Lung (tissue), 12 donors: ENCODE measurements around the gene ANKRD28. TPM values are rescaled to one million over a fixed set of nuclear protein-coding genes. Genes with fewer than 3 reads are reported as not detected.
A peak's percentile ranks its signal among the peaks of the same experiment; 100 is the strongest.

Experiments used
- ATAC-seq: fragments of 200-7000 bp; cut with Tn5 transposase; one replicate; pipeline ENCODE4 v1.9.1; 2020; ENCODE audit warnings: moderate number of reproducible peaks; ENCODE audit not compliant: insufficient read depth, low FRiP score
- DNase-seq, 3 donors: peaks; one replicate each; pipeline ENCODE4 v3.0.0-alpha.2; 2013 to 2017
- H3K27ac ChIP-seq, 2 donors: one replicate each; pipeline ENCODE4 v1.5.1; 2013; ENCODE audit warnings: mild to moderate bottlenecking in 2 of 2, moderate library complexity in 2 of 2, control low read depth in 1 of 2, inconsistent platforms in 1 of 2, low read depth in 1 of 2, low read length in 1 of 2
- H3K27me3 ChIP-seq, 3 donors: one replicate each; pipeline ENCODE4 v1.5.1; 2013; ENCODE audit warnings: low read length in 2 of 3; ENCODE audit not compliant: control insufficient read depth in 3 of 3, insufficient read depth in 3 of 3
- H3K36me3 ChIP-seq, 4 donors: one replicate each; pipeline ENCODE4 v1.5.1; 2013; ENCODE audit warnings: low read length in 4 of 4, mild to moderate bottlenecking in 1 of 4, moderate library complexity in 1 of 4; ENCODE audit not compliant: control insufficient read depth in 4 of 4, insufficient read depth in 4 of 4
- H3K4me1 ChIP-seq, 5 donors: one replicate each; pipeline ENCODE4 v1.5.1; 2013; ENCODE audit warnings: low read length in 5 of 5, mild to moderate bottlenecking in 2 of 5, moderate library complexity in 1 of 5; ENCODE audit not compliant: control insufficient read depth in 5 of 5, insufficient read depth in 5 of 5
- H3K4me3 ChIP-seq: one replicate; pipeline ENCODE4 v1.5.1; 2013; ENCODE audit warnings: mild to moderate bottlenecking, control low read depth, moderate library complexity
- H3K9ac ChIP-seq, 2 donors: one replicate each; pipeline ENCODE4 v1.5.1; 2013; ENCODE audit warnings: low read length in 2 of 2, control low read depth in 1 of 2; ENCODE audit not compliant: insufficient read depth in 1 of 2
- H3K9me3 ChIP-seq, 4 donors: one replicate each; pipeline ENCODE4 v1.5.1; 2013; ENCODE audit warnings: low read length in 3 of 4, mild to moderate bottlenecking in 1 of 4, moderate library complexity in 1 of 4; ENCODE audit not compliant: control insufficient read depth in 4 of 4, insufficient read depth in 3 of 4
- WGBS, 2 donors: extraction: QIAGEN DNeasy Blood & Tissue Kit; methylation state at CpG; one replicate each; pipeline ENCODE4 v1.1.7; 2013; 5-methylcytosine and 5-hydroxymethylcytosine counted together
- polyA plus RNA-seq, 2 donors: library from polyadenylated mRNA; stranded (reverse); fragments of 200-250 nt; gene quantifications; one replicate each; pipeline ENCODE4 v1.2.1, GENCODE V29; 2013
- total RNA-seq, 2 donors: library from RNA; depleted of rRNA in 1 of 2; stranded (reverse); fragments of >200 nt in 1 of 2; gene quantifications; one replicate each; pipeline ENCODE4 v1.2.1, GENCODE V29; 2014 to 2021
- TF ChIP-seq, protein P1 (sequence below): IDR thresholded peaks from 2 replicates; pipeline ENCODE4 v1.5.1; 2012; ENCODE audit warnings: mild to moderate bottlenecking; ENCODE audit errors: control extremely low read depth, extremely low read depth
- donor health status: control.
- donor health status: control.
- donor health status: Bipolar disorder and iron deficiency.
- donor health status: healthy.
- donor health status: DM: yes; HTN: yes; CAD: no.

The ANKRD28 gene
- total and polyA plus RNA-seq, 4 donors = 11.1 to 66.7 (median 39.2) TPM

DNA sequence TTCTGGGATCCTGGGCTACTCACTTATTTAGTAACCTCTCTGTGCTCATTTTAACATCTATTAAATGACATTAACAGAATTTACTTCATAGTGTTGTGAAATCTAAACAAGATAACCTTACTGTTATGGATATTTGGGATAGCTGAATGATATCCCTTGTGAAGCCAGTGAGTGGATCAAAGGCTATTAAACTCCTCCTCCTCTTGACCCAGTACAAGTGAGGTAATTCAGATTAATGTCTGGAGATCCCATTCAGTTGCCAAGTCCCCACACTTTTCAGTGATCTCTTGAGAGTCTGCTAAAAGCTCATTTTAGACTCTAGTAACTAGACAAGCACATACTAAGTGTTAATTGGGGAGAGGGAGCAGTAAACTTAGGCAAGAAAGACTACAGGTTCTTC lies 2.5 kb upstream of the ANKRD28 start:
- Histone ChIP-seq H3K4me3 (no peak overlapping the region), H3K9ac (no peak overlapping the region), H3K4me1 (peaks cover 0 to 34% (median 2%) of the 10 kb centered on the region in 5 donors), H3K27me3 (no peaks in the 10 kb centered on the region), H3K27ac (no peak overlapping the region), H3K9me3 (no peaks in the 10 kb centered on the region), H3K36me3 (no peaks in the 10 kb centered on the region)
- TF ChIP-seq, protein P1, sequence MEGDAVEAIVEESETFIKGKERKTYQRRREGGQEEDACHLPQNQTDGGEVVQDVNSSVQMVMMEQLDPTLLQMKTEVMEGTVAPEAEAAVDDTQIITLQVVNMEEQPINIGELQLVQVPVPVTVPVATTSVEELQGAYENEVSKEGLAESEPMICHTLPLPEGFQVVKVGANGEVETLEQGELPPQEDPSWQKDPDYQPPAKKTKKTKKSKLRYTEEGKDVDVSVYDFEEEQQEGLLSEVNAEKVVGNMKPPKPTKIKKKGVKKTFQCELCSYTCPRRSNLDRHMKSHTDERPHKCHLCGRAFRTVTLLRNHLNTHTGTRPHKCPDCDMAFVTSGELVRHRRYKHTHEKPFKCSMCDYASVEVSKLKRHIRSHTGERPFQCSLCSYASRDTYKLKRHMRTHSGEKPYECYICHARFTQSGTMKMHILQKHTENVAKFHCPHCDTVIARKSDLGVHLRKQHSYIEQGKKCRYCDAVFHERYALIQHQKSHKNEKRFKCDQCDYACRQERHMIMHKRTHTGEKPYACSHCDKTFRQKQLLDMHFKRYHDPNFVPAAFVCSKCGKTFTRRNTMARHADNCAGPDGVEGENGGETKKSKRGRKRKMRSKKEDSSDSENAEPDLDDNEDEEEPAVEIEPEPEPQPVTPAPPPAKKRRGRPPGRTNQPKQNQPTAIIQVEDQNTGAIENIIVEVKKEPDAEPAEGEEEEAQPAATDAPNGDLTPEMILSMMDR = no peak
- DNase-seq = no peak
- no peak for ATAC-seq

DNA sequence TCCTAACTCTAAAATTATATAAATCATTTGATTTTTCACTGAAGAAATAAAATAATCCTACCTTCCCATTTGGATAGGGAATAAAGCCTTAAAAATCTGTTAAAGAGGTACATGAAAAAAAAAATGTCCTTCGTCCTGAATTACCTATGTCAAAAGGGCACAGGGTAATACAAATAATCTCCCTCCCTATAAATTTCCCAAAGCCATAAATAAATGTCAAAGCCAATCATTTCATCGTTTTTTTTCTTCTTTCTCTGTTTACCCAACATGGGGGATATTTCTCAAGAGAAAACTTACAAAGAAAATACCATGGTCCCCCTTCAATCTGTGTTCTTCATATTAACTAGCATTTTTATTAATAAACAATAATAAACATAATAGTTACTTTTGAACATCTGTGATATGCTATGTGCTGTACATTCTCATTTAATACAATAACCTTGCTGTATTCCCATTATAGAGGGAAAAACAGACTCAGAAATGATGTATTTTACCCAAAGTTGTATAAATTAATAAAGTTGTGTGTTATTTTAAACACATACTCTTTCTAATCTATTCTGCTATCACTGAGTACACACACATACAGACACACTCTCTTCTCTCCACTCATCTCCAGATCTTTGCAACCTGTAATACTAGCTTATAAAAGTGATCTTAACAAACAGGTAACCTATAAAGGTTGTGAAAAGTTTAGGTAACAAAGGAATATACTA lies 910 bp upstream of the ANKRD28 start:
- H3K4me1 ChIP-seq = peaks cover 0 to 44% (median 2%) of the 10 kb centered on the region in 5 donors
- H3K27me3 ChIP-seq = no peaks in the 10 kb centered on the region
- no peak for ATAC-seq
- H3K27ac ChIP-seq = no peak overlapping the region
- DNase-seq = no peak
- H3K36me3 ChIP-seq = no peaks in the 10 kb centered on the region
- H3K4me3 ChIP-seq = no peak overlapping the region
- no peak overlapping the region for H3K9ac ChIP-seq
- TF ChIP-seq, protein P1 = no peak
- 7 to 44% methylated on average over 2 of the region's 2 CpGs for WGBS, 2 donors
- no peaks in the 10 kb centered on the region for H3K9me3 ChIP-seq

GRCh38 chr3:15796771-15797641 lies 773 bp downstream of the ANKRD28 start:
- no peak overlapping the region for H3K4me3 ChIP-seq
- H3K27me3 ChIP-seq = no peaks in the 10 kb centered on the region
- peaks cover 0 to 1% (median 0%) of the 10 kb centered on the region in 4 donors for H3K36me3 ChIP-seq
- peak overlapping the region; percentile 43 to 97 for H3K27ac ChIP-seq
- ATAC-seq = no peak
- TF ChIP-seq, protein P1 = no peak
- peak in 2 of 3 donors; percentile 44 to 87 for DNase-seq
- peak overlapping the region; percentile 14 to 85 for H3K9ac ChIP-seq
- H3K9me3 ChIP-seq = no peaks in the 10 kb centered on the region
- peaks cover 0 to 41% (median 2%) of the 10 kb centered on the region in 5 donors for H3K4me1 ChIP-seq
- 5 to 10% methylated on average over 5 of the region's 5 CpGs for WGBS, 2 donors
